ENCODE data around the gene IGSF21. TPM values are rescaled to one million over a fixed set of nuclear protein-coding genes. Genes with fewer than 3 reads are reported as not detected.

Gene IGSF21
- total RNA-seq, 1 donor, result not detected

GRCh38 chr1:18190598-18190997, 83.0 kb downstream of the IGSF21 start:
- Histone ChIP-seq H3K4me1 (ENCODE audit: insufficient read depth, low read length) (no peaks in the 10 kb centered on the region), H3K36me3 (ENCODE audit: insufficient read depth, low read length) (no peaks in the 10 kb centered on the region), H2AFZ (ENCODE audit: low read length) (no peak overlapping the region), H3K9me3 (ENCODE audit: low read depth, low read length) (no peaks in the 10 kb centered on the region), H3K27me3 (ENCODE audit: insufficient read depth, low read length) (no peaks in the 10 kb centered on the region), H3K4me2 (ENCODE audit: insufficient read depth, low read length) (no peak overlapping the region), H3K79me2 (ENCODE audit: insufficient read depth, low read length) (no peaks in the 10 kb centered on the region), H3K27ac (ENCODE audit: low read depth, low read length) (no peak overlapping the region), H4K20me1 (ENCODE audit: insufficient read depth, low read length) (no peaks in the 10 kb centered on the region), H3K4me3 (ENCODE audit: insufficient read depth, low read length) (no peak overlapping the region)
- TF ChIP-seq CTCF (IDR thresholded peaks at IDR 0.05; ENCODE audit: extremely low read depth, low read depth, low read length), result no peak
- no peak for DNase-seq (ENCODE audit: insufficient read length, low spot score, missing footprints)

- no peaks in the 10 kb centered on the region for H3K9me3 ChIP-seq (ENCODE audit: low read depth, low read length)
- no peaks in the 10 kb centered on the region for H3K4me1 ChIP-seq (ENCODE audit: insufficient read depth, low read length)
- no peak overlapping the region for H3K4me3 ChIP-seq (ENCODE audit: insufficient read depth, low read length)
- H3K27ac ChIP-seq (ENCODE audit: low read depth, low read length), result no peak overlapping the region
- H3K79me2 ChIP-seq (ENCODE audit: insufficient read depth, low read length), result no peaks in the 10 kb centered on the region
- no peak for TF ChIP-seq CTCF (IDR thresholded peaks at IDR 0.05; ENCODE audit: extremely low read depth, low read depth, low read length)
- no peak overlapping the region for H3K4me2 ChIP-seq (ENCODE audit: insufficient read depth, low read length)
- no peaks in the 10 kb centered on the region for H3K36me3 ChIP-seq (ENCODE audit: insufficient read depth, low read length)
- no peak for DNase-seq (ENCODE audit: insufficient read length, low spot score, missing footprints)
- H3K27me3 ChIP-seq (ENCODE audit: insufficient read depth, low read length), result no peaks in the 10 kb centered on the region
- H4K20me1 ChIP-seq (ENCODE audit: insufficient read depth, low read length), result no peaks in the 10 kb centered on the region
- H2AFZ ChIP-seq (ENCODE audit: low read length), result no peak overlapping the region
These were observed 83.4 kb downstream of the IGSF21 start for GRCh38 chr1:18191037-18191436.

- H3K9me3 ChIP-seq (ENCODE audit: low read depth, low read length), result no peaks in the 10 kb centered on the region
- no peaks in the 10 kb centered on the region for H3K79me2 ChIP-seq (ENCODE audit: insufficient read depth, low read length)
- no peak overlapping the region for H2AFZ ChIP-seq (ENCODE audit: low read length)
- H3K4me1 ChIP-seq (ENCODE audit: insufficient read depth, low read length), result no peaks in the 10 kb centered on the region
- no peaks in the 10 kb centered on the region for H4K20me1 ChIP-seq (ENCODE audit: insufficient read depth, low read length)
- H3K27me3 ChIP-seq (ENCODE audit: insufficient read depth, low read length), result no peaks in the 10 kb centered on the region
- no peak for DNase-seq (ENCODE audit: insufficient read length, low spot score, missing footprints)
- H3K27ac ChIP-seq (ENCODE audit: low read depth, low read length), result no peak overlapping the region
- no peak for TF ChIP-seq CTCF (IDR thresholded peaks at IDR 0.05; ENCODE audit: extremely low read depth, low read depth, low read length)
- H3K36me3 ChIP-seq (ENCODE audit: insufficient read depth, low read length), result no peaks in the 10 kb centered on the region
- H3K4me2 ChIP-seq (ENCODE audit: insufficient read depth, low read length), result no peak overlapping the region
- no peak overlapping the region for H3K4me3 ChIP-seq (ENCODE audit: insufficient read depth, low read length)
These were observed 84.0 kb downstream of the IGSF21 start for GRCh38 chr1:18191481-18192155.

- Histone ChIP-seq H3K4me1 (ENCODE audit: insufficient read depth, low read length) (no peaks in the 10 kb centered on the region), H3K4me3 (ENCODE audit: insufficient read depth, low read length) (no peak overlapping the region), H3K4me2 (ENCODE audit: insufficient read depth, low read length) (no peak overlapping the region), H3K79me2 (ENCODE audit: insufficient read depth, low read length) (no peaks in the 10 kb centered on the region), H4K20me1 (ENCODE audit: insufficient read depth, low read length) (no peaks in the 10 kb centered on the region), H3K27ac (ENCODE audit: low read depth, low read length) (no peak overlapping the region), H2AFZ (ENCODE audit: low read length) (no peak overlapping the region), H3K36me3 (ENCODE audit: insufficient read depth, low read length) (no peaks in the 10 kb centered on the region), H3K9me3 (ENCODE audit: low read depth, low read length) (no peaks in the 10 kb centered on the region), H3K27me3 (ENCODE audit: insufficient read depth, low read length) (no peaks in the 10 kb centered on the region)
- DNase-seq (ENCODE audit: insufficient read length, low spot score, missing footprints), result no peak
- TF ChIP-seq CTCF (IDR thresholded peaks at IDR 0.05; ENCODE audit: extremely low read depth, low read depth, low read length), result no peak
These were observed 84.6 kb downstream of the IGSF21 start for GRCh38 chr1:18192182-18192581.
